ENCODE measurements around the gene TMEM203.
A peak's percentile ranks its signal among the peaks of the same experiment; 100 is the strongest.
"Not testable (repeated sequence)": the region's sequence is repeated elsewhere in the genome, so short reads cannot be mapped to it uniquely, and the experiment has no call there.

TMEM203 gene

DNA sequence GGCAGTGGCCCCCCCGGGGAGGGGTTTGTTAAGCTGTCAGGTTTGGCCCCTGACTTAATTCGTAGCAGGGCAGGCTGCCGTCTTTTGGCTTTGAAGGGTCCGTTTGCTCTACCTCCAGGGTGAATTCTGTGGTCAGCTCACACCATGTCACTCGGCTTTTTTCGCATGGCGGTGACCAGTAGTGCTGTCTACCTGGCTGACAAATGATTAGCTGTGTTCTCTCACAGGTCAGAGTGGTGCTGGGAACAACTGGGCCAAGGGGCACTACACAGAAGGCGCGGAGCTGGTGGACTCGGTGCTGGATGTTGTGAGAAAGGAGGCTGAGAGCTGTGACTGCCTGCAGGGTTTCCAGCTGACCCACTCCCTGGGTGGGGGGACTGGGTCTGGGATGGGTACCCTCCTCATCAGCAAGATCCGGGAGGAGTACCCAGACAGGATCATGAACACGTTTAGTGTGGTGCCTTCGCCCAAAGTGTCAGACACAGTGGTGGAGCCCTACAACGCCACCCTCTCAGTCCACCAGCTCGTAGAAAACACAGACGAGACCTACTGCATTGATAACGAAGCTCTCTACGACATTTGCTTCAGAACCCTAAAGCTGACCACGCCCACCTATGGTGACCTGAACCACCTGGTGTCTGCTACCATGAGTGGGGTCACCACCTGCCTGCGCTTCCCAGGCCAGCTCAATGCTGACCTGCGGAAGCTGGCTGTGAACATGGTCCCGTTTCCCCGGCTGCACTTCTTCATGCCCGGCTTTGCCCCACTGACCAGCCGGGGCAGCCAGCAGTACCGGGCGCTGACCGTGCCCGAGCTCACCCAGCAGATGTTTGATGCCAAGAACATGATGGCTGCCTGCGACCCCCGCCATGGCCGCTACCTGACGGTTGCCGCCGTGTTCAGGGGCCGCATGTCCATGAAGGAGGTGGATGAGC, 37.1 kb upstream of the TMEM203 start:
- no peak for DNase-seq (ENCODE audit: low read depth, low spot score)

GRCh38 chr9:137241490-137242268, 36.2 kb upstream of the TMEM203 start:
- DNase-seq (ENCODE audit: low read depth, low spot score), result no peak

GRCh38 chr9:137240841-137241489, 35.5 kb upstream of the TMEM203 start, which contains the start of gene TUBB4B:
TUBB4B (plus strand) TSS chr9:137241287; CDS start chr9:137241361, 74 bp downstream.
- DNase-seq (ENCODE audit: low read depth, low spot score), result peak; percentile 100

- peak; percentile 35 for DNase-seq (ENCODE audit: low read depth, low spot score)
Measured at GRCh38 chr9:137240318-137240840, 34.9 kb upstream of the TMEM203 start.

- not testable (repeated sequence) for DNase-seq (ENCODE audit: low read depth, low spot score)
Measured at GRCh38 chr9:137239541-137240200, 34.2 kb upstream of the TMEM203 start.

- DNase-seq (ENCODE audit: low read depth, low spot score), result no peak
Measured at GRCh38 chr9:137237759-137238726, 32.6 kb upstream of the TMEM203 start.

GRCh38 chr9:137236936-137237421, 31.5 kb upstream of the TMEM203 start:
- no peak for DNase-seq (ENCODE audit: low read depth, low spot score)

DNA sequence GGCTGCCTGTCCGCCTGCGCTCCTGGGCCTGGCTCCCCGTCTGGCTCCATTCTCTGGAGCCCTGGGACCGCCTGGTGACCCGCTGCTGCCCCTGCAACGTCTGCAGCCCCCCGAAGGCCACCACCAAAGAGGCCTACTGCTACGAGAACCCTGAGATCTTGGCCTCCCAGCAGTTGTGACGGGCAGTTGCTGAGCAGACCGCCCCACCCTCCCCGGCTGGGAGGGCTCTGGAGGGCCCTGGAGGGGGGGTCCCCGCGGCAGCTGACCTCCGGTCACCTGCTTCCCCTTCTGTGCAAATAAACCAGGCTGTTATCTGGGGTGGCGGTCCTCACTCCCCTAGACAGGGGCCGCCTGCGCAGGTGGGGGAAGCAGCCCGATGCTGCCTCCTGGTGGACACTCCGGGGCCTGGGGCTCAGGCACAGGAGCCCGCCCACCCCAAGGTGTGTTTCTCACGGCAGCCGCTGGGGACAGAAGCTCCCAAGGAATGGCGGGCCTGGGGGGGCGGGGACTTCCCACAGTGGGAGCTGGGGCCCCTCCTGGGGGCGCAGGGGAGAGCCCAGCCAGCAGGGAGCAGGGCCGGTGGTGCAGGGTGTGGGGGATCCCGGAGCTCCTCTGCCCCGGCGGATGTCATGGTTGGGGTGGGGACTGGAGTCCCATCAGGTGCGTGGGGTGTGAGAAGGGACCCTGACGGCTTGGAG, 30.9 kb upstream of the TMEM203 start:
- peak; percentile 24 for DNase-seq (ENCODE audit: low read depth, low spot score)

GRCh38 chr9:137235424-137236237, 30.2 kb upstream of the TMEM203 start:
- no peak for DNase-seq (ENCODE audit: low read depth, low spot score)

- no peak for DNase-seq (ENCODE audit: low read depth, low spot score)
Measured at GRCh38 chr9:137234758-137235423, 29.4 kb upstream of the TMEM203 start.

DNA sequence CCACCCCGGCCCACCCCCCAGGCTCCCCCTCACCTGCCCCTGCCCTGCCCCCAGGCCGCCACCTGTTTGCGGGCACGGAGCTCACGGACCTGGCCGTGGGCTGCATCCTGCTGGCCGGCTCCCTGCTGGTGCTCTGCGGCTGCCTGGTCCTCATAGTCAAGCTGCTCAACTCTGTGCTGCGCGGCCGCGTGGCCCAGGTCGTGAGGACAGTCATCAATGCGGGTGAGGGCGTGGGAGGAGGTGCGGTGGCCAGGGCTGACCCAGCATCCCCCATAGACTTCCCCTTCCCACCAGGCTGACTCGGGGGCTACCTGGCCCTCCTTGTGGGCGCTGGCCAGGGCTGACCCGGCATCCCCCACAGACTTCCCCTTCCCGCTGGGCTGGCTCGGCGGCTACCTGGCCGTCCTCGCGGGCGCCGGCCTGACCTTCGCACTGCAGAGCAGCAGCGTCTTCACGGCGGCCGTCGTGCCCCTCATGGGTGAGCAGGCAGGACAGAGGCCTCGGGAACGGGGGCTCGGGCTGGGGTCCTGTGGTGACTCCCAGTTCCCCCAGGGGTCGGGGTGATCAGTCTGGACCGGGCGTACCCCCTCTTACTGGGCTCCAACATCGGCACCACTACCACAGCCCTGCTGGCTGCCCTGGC, 28.7 kb upstream of the TMEM203 start:
- DNase-seq (ENCODE audit: low read depth, low spot score), result no peak

- no peak for DNase-seq (ENCODE audit: low read depth, low spot score)
Measured at GRCh38 chr9:137233143-137233980, 27.9 kb upstream of the TMEM203 start.

- no peak for DNase-seq (ENCODE audit: low read depth, low spot score)
Measured at GRCh38 chr9:137232510-137232909, 27.1 kb upstream of the TMEM203 start.

DNA sequence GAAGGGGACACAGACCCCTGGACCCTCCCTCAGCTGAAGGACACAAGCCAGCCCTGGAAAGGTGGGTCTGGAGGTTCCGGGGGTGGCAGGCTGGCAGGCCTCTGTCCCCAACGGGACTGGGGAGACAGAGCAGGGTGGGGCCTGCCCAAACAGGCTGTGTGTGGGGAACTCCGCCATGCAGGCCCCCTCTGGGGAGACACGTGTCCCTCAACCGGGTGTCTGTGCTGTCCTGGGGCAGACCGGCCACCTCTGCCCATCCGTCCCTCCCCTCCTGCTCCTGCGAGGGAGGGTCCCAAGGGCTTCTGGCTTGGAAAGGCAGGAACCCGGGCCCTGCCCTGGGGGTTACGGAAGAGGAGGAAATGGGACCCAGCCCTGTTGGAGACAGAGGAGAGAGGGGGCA, 26.7 kb upstream of the TMEM203 start:
- DNase-seq (ENCODE audit: low read depth, low spot score), result no peak

- DNase-seq (ENCODE audit: low read depth, low spot score), result no peak
Measured at GRCh38 chr9:137231372-137232039, 26.1 kb upstream of the TMEM203 start.
